NCI-H146 treated with DMSO at 0.1 percent for 48 hours (cell line): Measurements from ENCODE around the gene DPP7.
"Not testable (repeated sequence)": the region's sequence is repeated elsewhere in the genome, so short reads cannot be mapped to it uniquely, and the experiment has no call there.

ENCODE experiments used
- DNase-seq: peaks from one replicate; lab custom pipeline; 2025; ENCODE audit not compliant: unreplicated experiment; lab: John Stamatoyannopoulos, UW

DPP7 gene

GRCh38 chr9:137148242-137148641, 33.7 kb upstream of the DPP7 start:
- no peak for DNase-seq

GRCh38 chr9:137147793-137148160, 33.2 kb upstream of the DPP7 start:
- no peak for DNase-seq

- no peak for DNase-seq
Measured at GRCh38 chr9:137147091-137147792, 32.7 kb upstream of the DPP7 start.

- no peak for DNase-seq
Measured at GRCh38 chr9:137146527-137146918, 32.0 kb upstream of the DPP7 start.

- DNase-seq, result no peak
Measured at GRCh38 chr9:137145731-137146526, 31.4 kb upstream of the DPP7 start.

- no peak for DNase-seq
Measured at GRCh38 chr9:137143459-137143858, 28.9 kb upstream of the DPP7 start.

GRCh38 chr9:137141976-137142936, 27.7 kb upstream of the DPP7 start:
- DNase-seq, result no peak

GRCh38 chr9:137141050-137141810, 26.7 kb upstream of the DPP7 start:
- no peak for DNase-seq

GRCh38 chr9:137140151-137141012, 25.8 kb upstream of the DPP7 start:
- DNase-seq, result no peak

- DNase-seq, result no peak
Measured at GRCh38 chr9:137139468-137140150, 25.1 kb upstream of the DPP7 start.

GRCh38 chr9:137138722-137139467, 24.4 kb upstream of the DPP7 start, which contains the start of gene GRIN1:
Gene GRIN1 (plus strand): TSS chr9:137139154. CDS start chr9:137139487, 333 bp downstream.
- DNase-seq, result no peak

GRCh38 chr9:137138058-137138721, 23.7 kb upstream of the DPP7 start:
- peak; percentile 40 for DNase-seq

- DNase-seq, result no peak
Measured at GRCh38 chr9:137136881-137137607, 22.5 kb upstream of the DPP7 start.

GRCh38 chr9:137136261-137136880, 21.8 kb upstream of the DPP7 start:
- no peak for DNase-seq

- not testable (repeated sequence) for DNase-seq
Measured at GRCh38 chr9:137135154-137135553, 20.6 kb upstream of the DPP7 start.

GRCh38 chr9:137134191-137134590, 19.7 kb upstream of the DPP7 start:
- DNase-seq, result no peak
